Suppressor macrophage (primary cell): ENCODE measurements around the gene SDCCAG8.

Experiments
- DNase-seq, 4 experiments: peaks; one replicate each; pipeline ENCODE4 v3.0.0-alpha.2; 2020 to 2022

Gene SDCCAG8

DNA sequence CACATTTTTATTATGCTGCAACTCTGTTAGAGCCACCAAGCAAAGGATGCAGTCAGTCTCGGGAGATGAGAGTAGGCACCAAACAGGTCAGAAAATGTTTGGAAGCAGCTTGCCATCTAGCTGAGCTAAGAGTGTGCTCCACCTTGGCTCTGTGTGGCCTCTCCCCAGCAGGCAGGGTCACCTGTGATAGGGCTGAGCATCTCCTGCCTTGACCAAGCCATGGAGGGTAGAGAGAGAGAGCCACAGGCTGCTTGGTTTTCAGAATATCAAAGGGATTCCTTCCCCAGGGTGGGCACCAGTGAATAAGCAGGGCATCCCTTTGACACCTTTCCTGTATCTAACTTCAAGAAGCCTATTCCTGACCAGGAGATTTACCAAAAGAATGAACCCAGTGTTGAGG lies 135.5 kb downstream of the SDCCAG8 start:
- no peak for DNase-seq

DNA sequence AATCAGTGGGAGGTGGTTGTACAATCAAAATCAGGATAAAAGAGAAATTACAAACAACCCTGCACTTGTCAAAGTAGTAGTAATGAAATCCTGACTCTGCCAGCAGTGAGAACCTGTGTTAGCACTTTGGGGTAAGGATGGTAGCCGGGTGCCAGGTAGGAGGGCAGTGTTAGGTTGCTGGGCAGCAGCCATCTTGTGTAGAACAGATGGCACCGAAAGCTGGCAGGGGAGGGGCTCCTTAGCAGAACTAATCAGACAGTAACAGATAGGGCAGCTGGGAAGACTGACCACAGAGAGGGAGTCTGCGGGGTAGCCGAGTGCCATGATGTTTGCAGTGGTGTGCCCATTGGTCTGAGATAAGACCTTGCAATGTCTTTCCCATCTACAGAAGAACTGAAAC lies 137.3 kb downstream of the SDCCAG8 start:
- no peak for DNase-seq

GRCh38 chr1:243394066-243394465 lies 138.2 kb downstream of the SDCCAG8 start:
- no peak for DNase-seq

GRCh38 chr1:243394601-243395464 lies 139.0 kb downstream of the SDCCAG8 start:
- no peak for DNase-seq

GRCh38 chr1:243396424-243396823 lies 140.6 kb downstream of the SDCCAG8 start:
- DNase-seq, result no peak

GRCh38 chr1:243396876-243397275 lies 141.0 kb downstream of the SDCCAG8 start:
- DNase-seq, result no peak

DNA sequence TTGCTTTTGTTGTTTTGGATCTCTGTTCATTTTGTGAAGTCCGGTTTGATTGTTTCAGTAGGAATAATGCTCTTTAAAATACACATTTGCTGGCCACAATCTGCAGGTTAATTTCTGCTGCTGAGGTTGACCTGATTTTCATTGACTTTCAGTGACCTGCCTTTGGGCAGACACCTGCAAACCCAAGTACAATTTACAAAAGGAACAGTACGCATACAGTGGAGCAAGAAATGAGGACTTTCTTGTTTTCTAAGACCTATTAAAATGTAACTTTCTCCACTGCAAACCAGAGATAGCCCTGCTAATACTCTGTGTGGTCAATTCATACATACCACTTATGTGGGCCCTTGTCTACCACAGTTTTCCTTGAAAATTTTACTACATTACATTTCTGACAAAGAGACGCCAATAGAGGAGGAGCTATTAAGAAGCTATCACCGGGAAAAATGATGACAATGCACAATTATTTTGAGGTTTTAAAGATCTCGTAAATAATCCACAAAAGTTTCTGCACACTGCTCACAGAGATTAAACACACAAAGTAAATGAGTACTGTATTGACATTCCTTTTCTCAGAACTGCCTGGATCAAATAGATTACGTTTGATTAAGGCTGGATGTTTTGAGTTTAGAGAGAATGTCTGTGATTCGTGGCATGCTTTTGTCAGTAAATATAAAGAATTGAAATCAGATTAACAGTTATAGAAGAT lies 141.9 kb downstream of the SDCCAG8 start:
- DNase-seq, result no peak

DNA sequence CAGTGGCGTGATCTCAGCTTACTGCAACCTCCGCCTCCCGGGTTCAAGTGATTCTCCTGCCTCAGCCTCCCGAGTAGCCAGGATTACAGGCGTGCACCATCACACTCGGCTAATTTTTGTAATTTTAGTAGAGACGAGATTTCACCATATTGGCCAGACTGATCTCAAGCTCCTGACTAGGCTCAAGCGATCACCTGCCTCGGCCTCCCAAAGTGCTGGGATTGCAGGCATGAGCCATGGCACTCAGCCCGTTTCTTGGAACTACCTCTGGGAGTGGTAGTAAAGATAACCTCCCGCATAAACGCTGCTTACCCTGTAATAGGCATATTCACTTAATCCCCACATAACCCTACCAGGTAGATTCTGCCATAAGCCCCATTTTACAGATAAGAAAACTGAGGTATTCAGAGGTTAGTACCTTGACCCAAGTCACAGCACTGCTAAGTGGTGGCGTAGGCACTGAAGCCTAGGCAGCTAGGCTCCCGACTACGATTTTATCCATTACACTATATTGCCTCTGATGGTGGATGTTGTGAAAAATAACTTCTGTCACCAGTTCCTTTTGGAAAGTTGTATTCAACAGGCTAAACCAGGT lies 143.8 kb downstream of the SDCCAG8 start:
- no peak for DNase-seq

DNA sequence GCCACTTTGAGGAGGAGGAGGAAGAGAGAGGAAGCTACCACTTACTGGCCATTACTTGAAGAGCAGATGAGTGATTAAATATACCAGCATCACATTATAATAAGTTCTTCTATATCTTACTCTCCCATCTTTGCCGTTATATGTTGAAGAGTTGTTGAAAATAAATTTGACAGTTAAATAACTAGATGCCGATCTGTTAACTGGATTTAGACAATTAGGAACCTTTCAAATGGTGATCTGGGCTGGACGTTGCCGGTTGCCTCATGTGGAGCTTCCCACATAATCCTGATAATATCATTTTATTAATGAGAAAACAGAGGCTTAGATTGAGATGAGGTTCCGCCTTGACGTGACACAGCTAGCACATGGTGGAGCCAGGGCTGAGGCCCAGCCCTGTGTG lies 147.0 kb downstream of the SDCCAG8 start:
- no peak for DNase-seq

DNA sequence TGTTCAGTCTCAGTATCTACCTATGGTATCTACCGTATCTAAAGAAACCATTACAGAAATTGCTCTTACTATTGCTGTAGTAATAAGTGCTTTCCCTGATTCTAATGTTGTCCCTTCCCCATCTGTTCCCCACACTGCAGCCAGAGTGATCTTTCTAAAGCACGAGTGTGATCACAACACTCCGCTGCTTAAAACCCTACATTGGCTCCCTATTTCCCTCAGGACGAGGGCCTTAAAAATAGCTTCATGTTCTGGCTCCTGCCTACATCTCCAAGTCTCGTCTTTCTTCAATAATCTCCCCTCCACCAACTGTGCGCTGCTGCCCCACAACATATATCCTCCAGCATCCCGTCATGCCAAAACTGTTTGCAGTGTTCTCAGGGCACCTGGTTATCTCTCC lies 150.6 kb downstream of the SDCCAG8 start:
- no peak for DNase-seq

DNA sequence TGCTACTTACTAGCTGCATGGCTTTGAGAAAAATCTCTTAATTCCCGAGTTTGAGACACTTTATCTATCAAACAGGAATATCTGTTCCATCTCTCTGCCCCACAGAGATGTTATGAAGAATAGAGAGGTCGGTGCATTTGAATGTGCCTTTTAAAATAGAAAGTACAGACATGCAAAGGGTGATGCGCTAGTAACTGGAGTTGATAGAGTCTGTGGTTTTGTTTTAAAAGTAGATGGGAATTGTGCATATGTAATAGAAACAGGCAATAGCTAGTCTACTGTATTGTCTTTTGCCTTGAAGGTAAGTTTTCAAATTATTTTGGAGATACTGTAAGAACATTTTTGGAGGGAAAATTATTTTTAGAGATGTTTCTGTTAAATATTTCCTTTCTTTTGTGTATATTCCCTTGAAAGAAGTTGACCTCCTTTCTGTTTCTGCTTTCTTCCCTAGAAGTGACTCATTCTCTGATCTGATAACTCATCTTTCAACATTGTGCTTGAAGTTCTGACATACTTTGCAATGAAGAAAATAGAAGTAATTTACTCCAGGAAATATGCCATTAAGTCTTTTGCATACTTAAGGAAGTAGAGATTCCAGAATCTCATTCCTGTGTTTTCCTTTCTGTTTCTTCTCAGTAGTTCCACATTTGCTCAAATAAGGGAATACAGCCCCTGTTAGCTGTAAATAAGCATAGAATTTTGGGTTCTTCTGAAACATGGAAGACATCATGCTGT lies 151.6 kb downstream of the SDCCAG8 start:
- peak in 2 of 4 experiments; percentile 31 to 40 for DNase-seq

DNA sequence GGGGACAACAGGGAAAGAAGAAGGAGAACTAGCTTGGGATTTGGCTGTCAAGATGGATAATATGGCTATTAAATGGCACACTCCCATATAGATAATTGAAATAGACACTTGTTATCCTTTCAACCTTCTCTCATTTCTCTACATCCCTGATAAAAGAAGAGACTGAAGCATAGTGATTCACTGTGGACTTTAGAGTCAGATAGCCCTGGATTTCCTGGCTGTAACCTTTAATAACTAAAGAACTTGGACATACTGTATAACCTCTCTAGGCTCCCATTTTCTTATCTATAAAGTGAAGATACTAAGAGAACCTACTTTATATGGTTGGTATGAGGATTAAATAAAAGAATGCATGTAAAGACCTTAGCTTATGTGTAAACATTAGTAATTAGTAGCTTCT lies 152.6 kb downstream of the SDCCAG8 start:
- DNase-seq, result no peak

- no peak for DNase-seq
Observed at GRCh38 chr1:243409284-243409683, 153.4 kb downstream of the SDCCAG8 start.

GRCh38 chr1:243411472-243411871 lies 155.6 kb downstream of the SDCCAG8 start:
- no peak for DNase-seq

DNA sequence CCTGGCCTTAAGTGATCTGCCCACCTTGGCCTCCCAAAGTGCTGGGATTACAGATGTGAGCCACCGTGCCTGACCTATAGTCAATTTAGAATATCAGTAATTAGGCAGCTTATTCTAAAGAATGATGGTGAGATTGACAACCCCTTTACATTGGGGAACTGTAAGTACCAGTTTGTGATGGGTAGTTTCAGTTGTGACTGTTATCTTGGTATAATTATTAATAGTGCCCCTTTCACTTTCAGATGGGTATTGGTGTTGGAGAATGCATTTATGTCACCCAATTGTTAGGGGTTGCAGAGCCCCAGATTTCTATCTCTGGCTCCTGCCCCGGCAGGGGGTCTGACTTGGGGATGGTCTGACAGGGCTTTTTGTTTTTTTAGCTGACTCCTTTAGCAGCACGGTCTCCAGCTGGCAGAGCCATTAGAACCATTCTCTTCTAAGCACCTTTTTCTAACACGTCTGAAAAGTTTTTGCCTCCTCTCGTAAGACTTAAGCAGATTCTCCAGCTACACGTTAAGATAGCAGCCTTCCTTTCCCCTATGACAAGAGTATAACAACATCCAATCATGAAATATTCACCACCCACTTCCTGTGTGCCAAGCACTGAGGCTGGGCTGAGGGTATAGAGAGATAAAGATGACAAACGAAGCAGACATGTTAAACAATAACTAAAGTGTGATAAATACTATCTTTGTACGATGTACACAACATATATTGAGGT lies 157.8 kb downstream of the SDCCAG8 start:
- DNase-seq, result no peak

DNA sequence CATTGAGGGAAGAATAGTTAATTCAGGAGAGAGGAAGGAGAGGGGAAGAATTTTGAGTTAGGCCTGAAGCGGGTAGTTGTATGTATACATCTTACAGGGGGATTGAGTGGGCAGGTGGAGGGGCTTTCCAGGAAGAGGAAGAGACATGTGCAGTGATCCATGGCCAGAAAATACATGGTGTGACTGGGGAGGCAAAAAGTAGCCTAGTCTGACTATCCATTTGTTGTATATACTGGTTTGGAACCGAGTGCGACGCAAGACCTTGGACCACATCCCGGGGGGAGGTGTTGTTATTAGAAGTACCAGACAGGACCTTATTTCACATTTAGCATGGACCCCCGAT lies 158.3 kb downstream of the SDCCAG8 start:
- no peak for DNase-seq

DNA sequence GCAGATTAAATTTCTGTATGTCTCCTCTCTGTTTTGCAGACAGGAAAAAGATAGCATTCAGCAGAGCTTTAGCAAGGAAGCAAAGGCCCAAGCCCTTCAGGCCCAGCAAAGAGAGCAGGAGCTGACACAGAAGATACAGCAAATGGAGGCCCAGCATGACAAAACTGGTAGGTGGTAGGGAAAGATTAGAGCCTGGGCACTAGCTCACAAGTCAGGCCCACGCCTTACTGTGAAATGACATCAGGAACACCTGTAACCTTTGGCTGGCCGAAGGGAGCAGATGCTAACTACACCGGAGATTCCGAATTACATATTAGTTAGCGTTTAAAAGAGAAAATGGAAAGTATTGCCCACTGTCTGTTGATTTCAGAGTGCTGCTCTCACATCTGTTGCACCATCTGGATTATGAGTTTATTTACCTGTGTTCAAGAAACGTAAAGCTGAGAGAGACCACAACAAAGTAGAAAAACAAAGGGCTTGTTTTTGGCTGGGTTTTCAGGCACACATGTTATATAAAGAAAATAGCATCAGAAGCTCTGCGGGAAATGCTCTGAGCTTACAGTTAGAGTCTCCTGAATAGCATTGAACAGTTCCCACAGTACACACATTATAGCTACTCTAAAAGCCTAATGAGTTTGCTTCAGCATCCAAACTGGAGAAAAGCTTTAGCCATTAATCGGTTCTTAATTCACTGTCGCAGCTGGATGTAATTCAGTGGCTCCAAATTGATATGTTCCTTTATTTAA lies 160.0 kb downstream of the SDCCAG8 start:
- DNase-seq, result no peak

- no peak for DNase-seq
Observed at GRCh38 chr1:243416495-243416894, 160.7 kb downstream of the SDCCAG8 start.

DNA sequence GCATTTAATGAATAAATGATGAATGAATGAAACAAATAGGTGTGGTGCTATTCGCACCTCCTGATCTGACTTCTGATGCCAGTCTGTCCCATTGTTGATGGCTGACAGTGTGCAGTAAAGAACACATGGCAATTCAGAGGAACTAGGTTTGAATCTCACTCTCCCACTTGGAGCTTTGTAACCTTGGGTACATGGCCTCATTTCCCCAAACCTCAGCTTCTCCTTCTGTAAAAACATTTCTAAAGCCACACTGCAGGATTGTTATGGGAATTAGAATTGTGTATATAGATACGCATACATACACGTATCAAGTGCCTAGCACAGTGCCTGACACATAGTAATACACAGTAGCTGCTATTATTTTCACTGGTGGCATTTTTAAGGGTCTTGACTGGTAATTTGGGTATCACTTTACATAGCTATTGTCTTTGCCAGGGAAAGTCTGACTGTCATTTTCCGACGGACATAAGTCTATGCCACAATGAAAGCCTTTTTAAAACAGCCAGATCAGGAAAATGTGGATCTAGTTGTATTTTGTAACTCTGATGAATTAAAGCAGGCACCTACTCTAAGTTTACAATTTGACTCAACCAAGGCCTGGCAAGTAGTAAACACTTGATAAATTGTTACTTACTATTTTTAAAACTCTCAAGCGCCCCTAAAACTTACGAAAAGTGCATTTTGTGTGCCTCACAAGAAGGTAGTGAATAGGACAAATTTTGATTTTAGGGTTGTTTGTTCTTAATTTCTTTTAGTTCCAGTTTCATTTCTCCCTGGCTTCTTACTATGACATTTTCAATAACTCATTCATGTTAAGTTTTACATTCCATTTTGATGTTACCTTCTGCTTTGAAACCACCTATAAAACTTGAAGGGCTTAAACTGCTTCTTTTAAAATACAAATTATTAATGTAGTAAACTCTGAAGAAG lies 164.4 kb downstream of the SDCCAG8 start:
- DNase-seq, result peak; percentile 11 to 59 (median 42)

DNA sequence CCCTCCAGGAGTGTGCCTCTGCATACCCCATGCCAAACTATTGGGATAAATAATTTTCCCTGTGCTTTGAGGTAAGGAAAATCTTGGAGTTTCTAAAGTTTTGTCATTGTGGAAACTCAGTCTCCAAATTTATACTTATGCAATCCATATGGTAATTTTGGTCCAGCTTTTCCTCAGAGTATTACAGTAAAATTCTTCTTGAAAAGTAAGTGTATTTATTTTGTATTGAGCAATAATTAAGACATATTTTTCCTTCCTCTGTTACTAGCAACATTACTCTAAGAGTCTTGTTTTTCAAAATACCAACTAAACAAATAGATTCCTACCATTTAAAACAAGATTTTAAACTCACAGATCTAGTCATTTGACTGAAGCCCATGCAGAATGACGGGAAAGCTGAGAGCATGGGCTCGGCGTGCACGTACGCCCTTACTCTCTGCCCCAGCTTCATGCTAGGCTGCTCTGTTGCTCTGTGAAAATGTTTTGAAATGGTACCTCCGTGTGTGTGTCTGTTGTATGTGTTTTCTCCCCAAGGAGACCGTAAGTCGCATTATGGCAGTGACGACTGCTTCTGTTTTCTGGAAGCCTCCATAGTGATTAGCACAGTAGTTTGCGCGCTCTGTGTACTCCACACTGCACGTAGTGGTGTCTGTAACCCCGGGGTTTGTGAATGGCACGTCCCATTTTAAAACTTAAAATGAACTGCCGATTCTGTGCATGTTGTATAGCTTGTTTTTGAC lies 165.3 kb downstream of the SDCCAG8 start:
- DNase-seq, result no peak
